Heart left ventricle (tissue), 16 donors: ENCODE results near the gene ALPG. TPM values are rescaled to one million over a fixed set of nuclear protein-coding genes. Genes with fewer than 3 reads are reported as not detected.

Experiments
- ATAC-seq, 4 donors: fragments of 200-7000 bp; cut with Tn5 transposase; one replicate each; pipeline ENCODE4 v1.9.1; 2020 to 2022; ENCODE audit warnings: moderate library complexity in 4 of 4, mild to moderate bottlenecking in 3 of 4, moderate number of reproducible peaks in 1 of 4
- DNase-seq, 5 donors: peaks; one replicate each; pipeline ENCODE4 v3.0.0-alpha.2; 2020
- H3K27ac ChIP-seq, 12 donors: fragments of 200-600 bp; sonication (generic) in 4 of 12; one replicate each; pipeline versions ENCODE4 v1.5.0 to v1.8.0; 2016 to 2022; ENCODE audit warnings: mild to moderate bottlenecking in 2 of 12
- H3K27me3 ChIP-seq, 9 donors: fragments of 200-600 bp; sonication (generic) in 2 of 9; one replicate each; pipeline versions ENCODE4 v1.5.1 to v1.8.0; 2016 to 2022; ENCODE audit warnings: mild to moderate bottlenecking in 3 of 9
- H3K36me3 ChIP-seq, 9 donors: fragments of 200-600 bp; sonication (generic) in 2 of 9; one replicate each; pipeline versions ENCODE4 v1.5.0 to v1.8.0; 2018 to 2022; ENCODE audit warnings: mild to moderate bottlenecking in 2 of 9
- H3K4me1 ChIP-seq, 12 donors: fragments of 200-600 bp; sonication (generic) in 4 of 12; one replicate each; pipeline versions ENCODE4 v1.5.0 to v1.8.0; 2016 to 2022; ENCODE audit warnings: mild to moderate bottlenecking in 3 of 12
- H3K4me3 ChIP-seq, 12 donors: fragments of 200-600 bp; sonication (generic) in 4 of 12; one replicate each; pipeline versions ENCODE4 v1.5.0 to v1.8.0; 2017 to 2022; ENCODE audit warnings: mild to moderate bottlenecking in 9 of 12, moderate library complexity in 4 of 12
- H3K9me3 ChIP-seq, 12 donors: fragments of 200-600 bp; sonication (generic) in 4 of 12; one replicate each; pipeline versions ENCODE4 v1.5.0 to v1.8.0; 2016 to 2022; ENCODE audit warnings: mild to moderate bottlenecking in 1 of 12
- POLR2A ChIP-seq, 2 donors: fragments of 450-650 bp; IDR thresholded peaks; one replicate each; pipeline ENCODE4 v1.6.1; 2017; ENCODE audit warnings: antibody characterized with exemption in 2 of 2, mild to moderate bottlenecking in 2 of 2, moderate library complexity in 2 of 2
- WGBS, 4 donors: extraction: QIAGEN DNeasy Blood & Tissue Kit in 2 of 4; methylation state at CpG; one replicate each; pipeline versions ENCODE4 v1.1.5 to v1.1.7; 2013 to 2018; 5-methylcytosine and 5-hydroxymethylcytosine counted together
- intact Hi-C, 10 donors: fragments of 100-400 bp; cut with DNase I; formaldehyde crosslinking; loops; one replicate each; pipeline versions ENCODE4 v1.11.1 to v1.14.2; 2022
- polyA plus RNA-seq, 2 donors: library from polyadenylated mRNA; stranded (reverse); fragments of 200-250 nt; gene quantifications; one replicate each; pipeline ENCODE4 v1.2.3, GENCODE V29; 2013
- total RNA-seq, 9 donors: library from RNA; depleted of rRNA in 2 of 9; stranded (reverse); fragments of >200 nt in 2 of 9; fragmentation: NEBNext Ultra II Directional in 3 of 9; extraction: Animal tissue kit (Norgen Biotek cat#: 25700) in 3 of 9; gene quantifications; one replicate each; pipeline versions ENCODE4 v1.1.0 to v1.2.4, GENCODE V29; 2016 to 2023
- TF ChIP-seq, protein P1 (sequence below), 12 donors: fragments of 200-600 bp; sonication (generic) in 4 of 12; IDR thresholded peaks; one replicate each; pipeline versions ENCODE4 v1.5.0 to v1.8.0; 2018 to 2022; ENCODE audit warnings: antibody characterized with exemption in 12 of 12, mild to moderate bottlenecking in 5 of 12
- donor health status: ischemic (EF 13 %, LVEDD 7.1; RV severe dilation, severe dysfunction).
- donor health status: healthy with polysubstance abuse.
- donor health status: DM: no; HTN: yes; CAD: no.
- donor health status: DM: no; HTN: no; CAD: no.
- donor health status: ischemic (EF 25% LVEDD 6.9; RV normal size, moderate dysfunction).
- donor health status: ischemic (EF 25% LVEDD 5.7; RV mildly dilated, moderate dysfunction).
- donor health status: healthy.
- donor health status: DM: yes; HTN: yes; CAD: no.
- donor health status: ischemic (EF 35%, LVEDD 5.7; RV mildly dilated, moderate dysfunction).
- donor health status: nonischemic (EF 11% LVEDD 7.7; RV severe dilation, severe dysfunction).
- donor health status: DM: yes; HTN: yes; CAD: no.
- donor health status: PGD.
- donor health status: ischemic (EF 29% LVEDD 5.4; RV normal size, mild dysfunction).
- donor health status: nonischemic (EF 23%, LVEDD 6.1; RV moderate dilation, normal function).

ALPG gene
- total and polyA plus RNA-seq, 11 donors = not detected

DNA sequence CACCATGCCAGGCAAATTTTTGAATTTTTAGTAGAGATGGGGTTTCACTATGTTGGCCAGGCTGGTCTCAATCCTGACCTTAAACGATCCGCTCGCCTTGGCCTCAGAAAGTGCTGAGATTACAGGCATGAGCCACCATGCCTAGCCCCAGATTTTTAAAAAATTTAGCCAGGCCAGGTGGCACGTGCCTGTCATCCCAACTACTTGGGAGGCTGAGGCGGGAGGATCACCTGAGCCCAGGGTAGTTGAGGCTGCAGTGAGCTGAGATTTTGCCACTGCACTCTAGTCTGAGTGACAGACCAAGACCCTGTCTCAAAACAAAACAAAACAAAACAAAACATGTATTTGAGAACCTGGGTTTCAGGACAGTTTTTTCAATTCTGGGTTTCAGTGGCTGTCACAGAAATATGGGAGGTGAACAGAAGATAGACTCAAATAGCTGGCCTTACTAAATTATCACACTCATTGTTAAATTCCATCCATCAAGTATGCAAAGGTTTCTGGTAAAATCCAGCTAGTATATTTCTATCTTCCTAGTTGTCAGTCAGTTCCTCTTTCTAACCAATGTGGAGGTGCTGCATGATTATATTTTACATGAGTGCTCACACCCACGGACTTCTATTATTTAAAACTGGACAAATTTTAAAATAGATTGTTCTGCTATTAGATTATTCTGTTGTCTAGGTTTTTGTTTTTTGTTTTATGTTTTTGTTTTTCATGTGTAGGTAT is 5.4 kb downstream of the ALPG start:
- ATAC-seq (no peak), DNase-seq (no peak)
- WGBS, 4 donors = 87 to 91% (median 89%) methylated on average over 6 of the region's 6 CpGs
- Histone ChIP-seq H3K9me3 (no peaks in the 10 kb centered on the region), H3K27me3 (peaks cover 0 to 64% (median 22%) of the 10 kb centered on the region in 9 donors), H3K4me3 (no peak overlapping the region), H3K36me3 (no peaks in the 10 kb centered on the region), H3K4me1 (no peaks in the 10 kb centered on the region), H3K27ac (no peak overlapping the region)
- TF ChIP-seq POLR2A (IDR thresholded peaks at IDR 0.05) = no peak
- TF ChIP-seq, protein P1, sequence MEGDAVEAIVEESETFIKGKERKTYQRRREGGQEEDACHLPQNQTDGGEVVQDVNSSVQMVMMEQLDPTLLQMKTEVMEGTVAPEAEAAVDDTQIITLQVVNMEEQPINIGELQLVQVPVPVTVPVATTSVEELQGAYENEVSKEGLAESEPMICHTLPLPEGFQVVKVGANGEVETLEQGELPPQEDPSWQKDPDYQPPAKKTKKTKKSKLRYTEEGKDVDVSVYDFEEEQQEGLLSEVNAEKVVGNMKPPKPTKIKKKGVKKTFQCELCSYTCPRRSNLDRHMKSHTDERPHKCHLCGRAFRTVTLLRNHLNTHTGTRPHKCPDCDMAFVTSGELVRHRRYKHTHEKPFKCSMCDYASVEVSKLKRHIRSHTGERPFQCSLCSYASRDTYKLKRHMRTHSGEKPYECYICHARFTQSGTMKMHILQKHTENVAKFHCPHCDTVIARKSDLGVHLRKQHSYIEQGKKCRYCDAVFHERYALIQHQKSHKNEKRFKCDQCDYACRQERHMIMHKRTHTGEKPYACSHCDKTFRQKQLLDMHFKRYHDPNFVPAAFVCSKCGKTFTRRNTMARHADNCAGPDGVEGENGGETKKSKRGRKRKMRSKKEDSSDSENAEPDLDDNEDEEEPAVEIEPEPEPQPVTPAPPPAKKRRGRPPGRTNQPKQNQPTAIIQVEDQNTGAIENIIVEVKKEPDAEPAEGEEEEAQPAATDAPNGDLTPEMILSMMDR (IDR thresholded peaks at IDR 0.05) = no peak
- intact Hi-C loops = no loop called here

DNA sequence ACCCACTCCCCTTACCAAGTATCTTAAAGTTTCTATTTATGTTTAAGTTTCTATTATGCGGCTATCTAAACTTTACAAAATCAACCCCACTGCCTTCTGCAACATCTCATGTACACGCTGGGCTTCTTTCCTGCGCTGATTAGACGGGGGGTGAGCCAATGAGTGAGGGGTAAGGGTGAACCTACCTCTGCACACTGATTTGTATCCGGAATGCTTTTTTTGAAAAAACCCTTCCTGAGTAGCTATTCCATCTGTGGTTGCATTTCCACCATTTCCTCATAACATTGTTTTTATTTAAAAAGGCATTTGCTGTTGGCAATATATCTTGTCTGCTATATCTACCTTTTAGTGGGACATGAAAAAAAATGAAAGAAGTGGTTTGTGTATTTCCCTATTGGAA is 6.3 kb downstream of the ALPG start:
- H3K4me3 ChIP-seq = no peak overlapping the region
- H3K9me3 ChIP-seq = no peaks in the 10 kb centered on the region
- DNase-seq = no peak
- ATAC-seq = no peak
- TF ChIP-seq POLR2A (IDR thresholded peaks at IDR 0.05) = no peak
- TF ChIP-seq, protein P1 (IDR thresholded peaks at IDR 0.05) = no peak
- H3K27ac ChIP-seq = no peak overlapping the region
- WGBS, 4 donors = 46 to 53% (median 49%) methylated on average over 5 of the region's 5 CpGs
- no peaks in the 10 kb centered on the region for H3K4me1 ChIP-seq
- intact Hi-C loops = no loop called here
- peaks cover 3 to 72% (median 30%) of the 10 kb centered on the region in 9 donors for H3K27me3 ChIP-seq
- no peaks in the 10 kb centered on the region for H3K36me3 ChIP-seq

DNA sequence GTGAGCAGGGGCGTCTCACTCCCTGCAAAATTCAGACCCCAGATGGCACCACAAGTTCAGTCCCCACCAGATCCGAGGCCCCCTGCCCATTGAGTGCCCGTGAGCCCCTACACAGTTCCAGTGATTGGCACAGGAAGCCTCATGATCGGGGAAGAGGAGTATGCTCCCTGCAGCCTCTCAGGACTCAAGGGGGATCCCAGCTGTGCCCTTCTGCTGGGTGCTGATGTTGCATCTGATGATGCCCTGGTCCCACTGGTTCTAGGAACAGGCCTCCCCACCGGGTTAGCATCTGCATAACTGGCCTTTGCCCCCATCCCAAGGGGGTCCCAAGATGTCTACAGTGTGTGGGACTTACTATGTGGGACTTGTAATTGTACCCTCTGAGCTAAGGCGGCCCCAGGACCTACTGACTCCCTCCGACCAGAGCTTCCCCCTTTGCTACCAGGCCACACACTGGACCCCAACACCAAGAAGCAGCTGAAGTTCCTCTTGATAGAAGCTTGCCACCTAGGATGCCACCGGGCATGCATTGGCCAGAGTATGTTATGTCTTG is 8.6 kb downstream of the ALPG start:
- no peaks in the 10 kb centered on the region for H3K36me3 ChIP-seq
- TF ChIP-seq, protein P1 (IDR thresholded peaks at IDR 0.05) = no peak
- no peak for TF ChIP-seq POLR2A (IDR thresholded peaks at IDR 0.05)
- no peaks in the 10 kb centered on the region for H3K9me3 ChIP-seq
- peaks cover 22 to 86% (median 52%) of the 10 kb centered on the region in 9 donors for H3K27me3 ChIP-seq
- no peak overlapping the region for H3K27ac ChIP-seq
- ATAC-seq (no peak), DNase-seq (no peak)
- H3K4me3 ChIP-seq = no peak overlapping the region
- intact Hi-C loops = no loop called here
- WGBS, 4 donors = 80 to 100% (median 85%) methylated on average over 4 to 8 of the region's 8 CpGs
- H3K4me1 ChIP-seq = peaks cover 0 to 17% (median 8%) of the 10 kb centered on the region in 12 donors

DNA sequence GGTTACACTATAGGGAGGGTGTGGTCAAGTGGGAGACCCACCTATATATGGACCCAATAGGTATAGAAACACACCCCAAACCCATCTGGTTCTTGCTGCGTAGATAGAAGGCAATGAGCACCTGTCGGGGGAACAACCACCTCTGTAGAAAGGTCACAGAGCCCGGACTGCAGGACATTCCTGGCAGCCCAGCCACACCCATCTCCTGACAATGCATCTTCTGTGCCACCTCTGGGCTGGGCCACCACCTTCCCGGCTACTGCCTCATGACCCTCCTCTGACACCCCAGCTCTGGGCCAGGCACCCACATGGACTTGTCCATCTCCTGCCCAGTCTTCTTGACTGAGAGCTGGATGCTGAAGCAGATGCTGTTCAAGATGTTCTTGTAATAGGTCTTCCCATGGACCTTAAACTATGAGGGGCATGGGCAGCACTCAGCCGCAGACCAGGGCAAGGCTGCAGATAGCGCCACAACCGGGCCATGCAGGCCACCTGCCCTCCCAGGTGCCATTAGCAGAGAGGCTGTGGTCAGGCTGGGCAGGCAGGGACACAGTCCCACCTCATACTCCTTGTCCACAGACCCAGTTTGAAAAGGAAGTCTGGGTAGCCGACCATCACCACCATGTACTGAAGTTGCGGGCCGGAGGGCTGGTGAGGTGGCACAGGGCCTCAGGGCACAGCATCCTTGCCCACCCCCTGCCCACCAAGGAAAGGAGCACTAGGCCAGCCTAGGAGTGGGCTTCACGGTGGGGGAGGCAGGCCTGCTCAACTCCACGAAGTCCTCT is 9.3 kb downstream of the ALPG start:
- DNase-seq (no peak), ATAC-seq (no peak)
- no peaks in the 10 kb centered on the region for H3K36me3 ChIP-seq
- no peaks in the 10 kb centered on the region for H3K9me3 ChIP-seq
- intact Hi-C loops = no loop called here
- peaks cover 29 to 86% (median 59%) of the 10 kb centered on the region in 9 donors for H3K27me3 ChIP-seq
- no peak overlapping the region for H3K27ac ChIP-seq
- 92 to 97% (median 94%) methylated on average over 9 to 12 of the region's 12 CpGs for WGBS, 4 donors
- TF ChIP-seq, protein P1 (IDR thresholded peaks at IDR 0.05) = no peak
- TF ChIP-seq POLR2A (IDR thresholded peaks at IDR 0.05) = no peak
- peaks cover 0 to 24% (median 8%) of the 10 kb centered on the region in 12 donors for H3K4me1 ChIP-seq
- H3K4me3 ChIP-seq = no peak overlapping the region
